H1 (cell line): Measurements from ENCODE around the gene COL25A1. TPM values are rescaled to one million over a fixed set of nuclear protein-coding genes. Genes with fewer than 3 reads are reported as not detected.

Source experiments
- CTCF ChIA-PET: fragments of 300-600 bp; sonication (Branson Sonifier 250); formaldehyde crosslinking; loops from one replicate; lab custom pipeline; 2021; ENCODE audit not compliant: partially characterized antibody; lab: Charles Lee
- POLR2A ChIA-PET: fragments of 300-600 bp; sonication (Branson Sonifier 250); formaldehyde crosslinking; loops from one replicate; lab custom pipeline; 2021; ENCODE audit warnings: inconsistent platforms; ENCODE audit not compliant: partially characterized antibody; lab: Charles Lee
- DNase-seq, 2 experiments: peaks; one replicate each; pipeline versions ENCODE4 v3.0.0 to v3.0.0-alpha.2; 2010 to 2022; ENCODE audit warnings: low spot score in 2 of 2, low read depth in 1 of 2, mixed read lengths in 1 of 2
- FAIRE-seq: peaks from 2 replicates; lab custom pipeline; 2011; peaks lifted over from hg19 to GRCh38; lab: Jason Lieb, UNC
- H2AFZ ChIP-seq: 2 replicates; pipeline ENCODE4 v1.8.1; 2012; ENCODE audit warnings: low read length, inconsistent platforms
- H2AK5ac ChIP-seq: 2 replicates; pipeline ENCODE4 v1.6.1; 2013; ENCODE audit warnings: low read depth, low read length
- H2BK120ac ChIP-seq: replicated peaks from 2 replicates; pipeline ENCODE3; 2013; ENCODE audit warnings: low read depth, low read length, inconsistent platforms
- H2BK12ac ChIP-seq: 2 replicates; pipeline ENCODE4 v1.6.1; 2013; ENCODE audit warnings: low read depth, low read length
- H2BK15ac ChIP-seq: 2 replicates; pipeline ENCODE4 v1.6.1; 2013; ENCODE audit warnings: low read length
- H2BK20ac ChIP-seq: 2 replicates; pipeline ENCODE4 v1.6.1; 2013; ENCODE audit warnings: low read length
- H2BK5ac ChIP-seq: 2 replicates; pipeline ENCODE4 v1.6.1; 2013; ENCODE audit warnings: low read depth, low read length
- H3K14ac ChIP-seq: 2 replicates; pipeline ENCODE4 v1.6.1; 2013; ENCODE audit warnings: inconsistent platforms; ENCODE audit not compliant: insufficient read length
- H3K18ac ChIP-seq: 2 replicates; pipeline ENCODE4 v1.6.1; 2013; ENCODE audit warnings: low read length; ENCODE audit errors: extremely low read depth
- H3K23ac ChIP-seq: 2 replicates; pipeline ENCODE4 v1.6.1; 2013; ENCODE audit warnings: inconsistent platforms; ENCODE audit not compliant: insufficient read length
- H3K23me2 ChIP-seq: 2 replicates; pipeline ENCODE4 v1.6.1; 2013; ENCODE audit warnings: low read depth, low read length
- H3K27ac ChIP-seq: 2 replicates; pipeline ENCODE4 v1.6.1; 2011; ENCODE audit warnings: low read depth, low read length, inconsistent platforms
- H3K27me3 ChIP-seq, 4 experiments: replicated peaks in 1 of 4; 1 replicate in 1 of 4; 2 replicates in 3 of 4; pipeline versions ENCODE4 v1.6.1 to v1.8.1; 2011 to 2013; ENCODE audit warnings: low read length in 3 of 4, mild to moderate bottlenecking in 3 of 4, inconsistent platforms in 2 of 4, mixed read lengths in 2 of 4, moderate library complexity in 1 of 4; ENCODE audit not compliant: control insufficient read depth in 3 of 4, insufficient read depth in 3 of 4; ENCODE audit errors: extremely low read depth in 1 of 4
- H3K36me3 ChIP-seq, 4 experiments: 2 replicates each; pipeline versions ENCODE4 v1.6.1 to v1.8.1; 2011 to 2013; ENCODE audit warnings: mild to moderate bottlenecking in 4 of 4, low read length in 3 of 4, moderate library complexity in 2 of 4, control low read depth in 1 of 4, inconsistent platforms in 1 of 4; ENCODE audit not compliant: insufficient read depth in 4 of 4, control insufficient read depth in 2 of 4
- H3K4ac ChIP-seq: replicated peaks from 2 replicates; pipeline ENCODE3; 2013; ENCODE audit warnings: low read length, low read depth, mixed read lengths, inconsistent platforms; ENCODE audit not compliant: insufficient read length
- H3K4me1 ChIP-seq, 4 experiments: replicated peaks in 1 of 4; 1 replicate in 1 of 4; 2 replicates in 3 of 4; pipeline versions ENCODE4 v1.6.1 to v1.8.1; 2011 to 2013; ENCODE audit warnings: low read length in 3 of 4, inconsistent platforms in 2 of 4, mixed read lengths in 1 of 4; ENCODE audit not compliant: insufficient read depth in 4 of 4, control insufficient read depth in 3 of 4
- H3K4me2 ChIP-seq, 2 experiments: 2 replicates each; pipeline versions ENCODE4 v1.6.1 to v1.8.1; 2011 to 2013; ENCODE audit warnings: low read depth in 2 of 2, low read length in 2 of 2, control low read depth in 1 of 2, inconsistent platforms in 1 of 2, mild to moderate bottlenecking in 1 of 2; ENCODE audit not compliant: insufficient read depth in 1 of 2
- H3K4me3 ChIP-seq, 4 experiments: fragments of 200-600, 300-600 bp in 1 of 4; sonication (generic), shearing (Covaris generic), sonication (Bioruptor Twin) in 1 of 4; 2 replicates each; pipeline versions ENCODE4 v1.5.1 to v1.8.1; 2011 to 2016; ENCODE audit warnings: low read length in 4 of 4, low read depth in 3 of 4, control low read depth in 2 of 4, inconsistent platforms in 2 of 4, mild to moderate bottlenecking in 2 of 4, mixed read lengths in 1 of 4, moderate library complexity in 1 of 4; ENCODE audit not compliant: insufficient read depth in 2 of 4; ENCODE audit errors: extremely low read depth in 1 of 4
- H3K56ac ChIP-seq: replicated peaks from 2 replicates; pipeline ENCODE3; 2013; ENCODE audit warnings: low read depth, mild to moderate bottlenecking, mixed read lengths, low read length, inconsistent platforms; ENCODE audit not compliant: insufficient read length
- H3K79me1 ChIP-seq: 2 replicates; pipeline ENCODE4 v1.6.1; 2013; ENCODE audit warnings: low read depth, low read length, control low read depth
- H3K79me2 ChIP-seq, 2 experiments: 2 replicates each; pipeline versions ENCODE4 v1.6.1 to v1.8.1; 2012 to 2013; ENCODE audit warnings: low read length in 2 of 2, mild to moderate bottlenecking in 2 of 2, inconsistent platforms in 1 of 2; ENCODE audit not compliant: insufficient read depth in 2 of 2, control insufficient read depth in 1 of 2
- H3K9ac ChIP-seq, 4 experiments: replicated peaks in 1 of 4; 1 replicate in 1 of 4; 2 replicates in 3 of 4; pipeline versions ENCODE4 v1.6.1 to v1.8.1; 2011 to 2013; ENCODE audit warnings: low read depth in 3 of 4, low read length in 3 of 4, control low read depth in 2 of 4, mild to moderate bottlenecking in 2 of 4, moderate library complexity in 2 of 4, inconsistent platforms in 1 of 4; ENCODE audit errors: extremely low read depth in 1 of 4
- H3K9me3 ChIP-seq, 2 experiments: 2 replicates each; pipeline versions ENCODE4 v1.6.1 to v1.8.1; 2012 to 2013; ENCODE audit warnings: mild to moderate bottlenecking in 2 of 2, moderate library complexity in 2 of 2, control low read depth in 1 of 2, inconsistent platforms in 1 of 2, low read depth in 1 of 2, low read length in 1 of 2, mixed read lengths in 1 of 2; ENCODE audit not compliant: insufficient read depth in 2 of 2
- H4K20me1 ChIP-seq, 2 experiments: replicated peaks in 1 of 2; 2 replicates each; pipeline versions ENCODE3 to v1.8.1; 2011 to 2013; ENCODE audit warnings: inconsistent platforms in 2 of 2, low read length in 2 of 2, mild to moderate bottlenecking in 1 of 2; ENCODE audit not compliant: insufficient read depth in 2 of 2, control insufficient read depth in 1 of 2
- H4K5ac ChIP-seq: 2 replicates; pipeline ENCODE4 v1.6.1; 2013; ENCODE audit warnings: low read length, low read depth, mixed read lengths, inconsistent platforms; ENCODE audit not compliant: insufficient read length
- H4K8ac ChIP-seq: 2 replicates; pipeline ENCODE4 v1.8.0; 2013; ENCODE audit warnings: mild to moderate bottlenecking, moderate library complexity, low read length, inconsistent platforms; ENCODE audit not compliant: insufficient read depth; ENCODE audit errors: extremely low read depth
- H4K91ac ChIP-seq: replicated peaks from 2 replicates; pipeline ENCODE3; 2013; ENCODE audit warnings: low read length, mixed read lengths, inconsistent platforms; ENCODE audit not compliant: insufficient read length
- CHD2 ChIP-seq: IDR thresholded peaks from 2 replicates; pipeline ENCODE4 v1.6.1; 2012; ENCODE audit warnings: low read length, improper control_type of control experiment
- FOSL1 ChIP-seq: IDR thresholded peaks from 2 replicates; pipeline ENCODE4 v1.6.1; 2011; ENCODE audit warnings: mild to moderate bottlenecking, low read depth, low read length, moderate library complexity; ENCODE audit not compliant: insufficient read depth
- GTF2F1 ChIP-seq: IDR thresholded peaks from 2 replicates; pipeline ENCODE4 v1.6.1; 2012; ENCODE audit warnings: low read depth, low read length, improper control_type of control experiment, borderline replicate concordance
- KDM1A ChIP-seq: fragments of 200-600, 300-600 bp; sonication (generic); IDR thresholded peaks from 2 replicates; pipeline ENCODE4 v1.7.1; 2016; ENCODE audit warnings: mild to moderate bottlenecking, low read length, borderline replicate concordance
- MAFK ChIP-seq: IDR thresholded peaks from 2 replicates; pipeline ENCODE4 v1.6.1; 2012; ENCODE audit warnings: low read depth, mild to moderate bottlenecking, improper control_type of control experiment, low read length
- POU5F1 ChIP-seq: IDR thresholded peaks from 2 replicates; pipeline ENCODE4 v1.6.1; 2011; ENCODE audit warnings: low read depth, mild to moderate bottlenecking, low read length, moderate library complexity
- RBBP5 ChIP-seq: IDR thresholded peaks from 2 replicates; pipeline ENCODE4 v1.7.1; 2012; ENCODE audit warnings: low read depth, mild to moderate bottlenecking, inconsistent platforms, low read length, moderate library complexity, borderline replicate concordance
- RNF2 ChIP-seq: fragments of 200-900, 300-1000 bp; sonication (generic); IDR thresholded peaks from 2 replicates; pipeline ENCODE4 v1.7.1; 2016; ENCODE audit warnings: borderline replicate concordance, low read depth, mild to moderate bottlenecking, antibody characterized with exemption, low read length; ENCODE audit not compliant: poor library complexity, severe bottlenecking; ENCODE audit errors: missing control alignments
- WGBS, 2 experiments: shearing (Covaris generic) in 1 of 2; methylation state at CpG; one replicate each; pipeline versions ENCODE4 v1.1.6 to v1.1.7; 2013 to 2015; ENCODE audit warnings: low lambda C conversion rate in 2 of 2, mixed read lengths in 2 of 2, inconsistent platforms in 1 of 2, low coverage in 1 of 2, missing lambda C conversion rate in 1 of 2; ENCODE audit not compliant: insufficient replicate concordance in 2 of 2, insufficient coverage in 1 of 2, insufficient read length in 1 of 2; ENCODE audit errors: extremely low coverage in 1 of 2, missing lambda C conversion rate in 1 of 2; 5-methylcytosine and 5-hydroxymethylcytosine counted together
- polyA plus RNA-seq, 7 experiments: library from polyadenylated mRNA; depleted of rRNA in 3 of 7; stranded (reverse) in 5 of 7; unstranded in 2 of 7; fragments of >200 nt in 5 of 7; fragments of 200-250 nt in 2 of 7; gene quantifications; 1 replicate in 5 of 7; 2 replicates in 1 of 7; 4 replicates in 1 of 7; pipeline versions ENCODE4 v1.2.1 to v1.2.3, GENCODE V29; 2011 to 2013; ENCODE audit warnings: missing spikeins in 2 of 7, mixed read lengths in 2 of 7
- total RNA-seq: library from RNA; stranded (reverse); fragmentation: NEBNext Ultra II Directional; extraction: Animal tissue kit (Norgen Biotek cat#: 25700); gene quantifications from 2 replicates; pipeline ENCODE4 v1.2.1, GENCODE V29; 2021

COL25A1 gene
- total and polyA plus RNA-seq, 2 of the 8 experiments (the other 6 are each of a cell fraction or from before 2014, with no cell fraction given), result 1.1 to 8.3 TPM

DNA sequence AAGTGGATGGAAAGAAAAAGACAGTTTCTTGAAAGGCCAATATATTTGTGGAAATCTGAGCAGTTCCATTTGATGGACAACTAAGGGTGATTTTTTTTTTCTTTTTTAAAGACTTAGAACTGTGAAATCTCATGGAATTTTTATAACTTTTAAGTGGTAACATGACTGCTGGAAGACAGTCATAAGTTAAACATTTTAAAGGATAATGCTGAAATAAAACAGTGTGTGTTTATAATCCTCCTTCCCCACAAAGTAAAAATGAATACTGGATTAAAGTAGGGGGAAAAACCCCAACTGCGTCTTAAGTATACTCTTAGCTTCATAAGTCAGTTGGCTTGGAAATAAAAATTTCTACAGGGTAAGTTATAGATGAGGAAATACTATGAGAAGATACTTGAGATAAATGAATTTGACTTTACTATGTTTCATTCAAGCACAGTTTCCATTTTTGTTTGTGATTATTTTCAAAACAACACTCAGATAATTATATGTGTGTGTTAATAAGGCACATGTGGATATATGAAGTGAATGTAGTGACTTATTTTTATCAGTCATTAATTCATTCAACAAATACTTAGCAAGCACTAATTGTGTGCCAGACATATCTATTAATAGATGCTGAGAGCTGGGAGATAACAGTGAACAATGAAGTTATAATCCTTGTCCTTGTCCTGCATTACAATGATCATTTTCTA lies 410.4 kb downstream of the COL25A1 start:
- H3K4me1 ChIP-seq, result no peaks in the 10 kb centered on the region
- no peaks in the 10 kb centered on the region for H3K9me3 ChIP-seq
- FAIRE-seq, result no peak
- CTCF ChIA-PET, result interaction anchor here (0.6 kb wide), 1 partner anchor 13 kb away, joined by 3 read pairs; no protein-coding TSS in a partner anchor
- no peak overlapping the region for H3K56ac ChIP-seq
- H3K36me3 ChIP-seq, result no peaks in the 10 kb centered on the region
- no peak overlapping the region for H3K4me3 ChIP-seq
- H2AK5ac ChIP-seq, result no peak overlapping the region
- H4K8ac ChIP-seq, result no peak overlapping the region
- TF ChIP-seq FOSL1 (no peak), KDM1A (no peak), RNF2 (no peak), GTF2F1 (no peak), CHD2 (no peak), MAFK (no peak), POU5F1 (no peak), RBBP5 (no peak)
- no peak overlapping the region for H3K23ac ChIP-seq
- no peak overlapping the region for H4K91ac ChIP-seq
- no peak overlapping the region for H3K27ac ChIP-seq
- no peaks in the 10 kb centered on the region for H3K23me2 ChIP-seq
- H2BK120ac ChIP-seq, result no peak overlapping the region
- H3K4me2 ChIP-seq, result no peak overlapping the region
- H3K4ac ChIP-seq, result no peak overlapping the region
- H3K79me1 ChIP-seq, result no peaks in the 10 kb centered on the region
- no peak overlapping the region for H3K14ac ChIP-seq
- no peak overlapping the region for H2BK12ac ChIP-seq
- H4K20me1 ChIP-seq, result no peaks in the 10 kb centered on the region
- no peak overlapping the region for H2BK5ac ChIP-seq
- H3K79me2 ChIP-seq, result no peaks in the 10 kb centered on the region
- no peak overlapping the region for H3K18ac ChIP-seq
- H2BK20ac ChIP-seq, result no peak overlapping the region
- peaks cover 0 to 1% (median 0%) of the 10 kb centered on the region in 4 experiments; a peak in 1 of 7 replicates for H3K27me3 ChIP-seq
- no peak for DNase-seq
- no peak overlapping the region for H4K5ac ChIP-seq
- H2BK15ac ChIP-seq, result no peak overlapping the region
- no peak overlapping the region for H3K9ac ChIP-seq
- POLR2A ChIA-PET, result no interaction called here
- 95% methylated on average over 1 of the region's 1 CpG; no CpG with 5 or more reads in 1 of the 2 experiments for WGBS, 2 experiments
- no peak overlapping the region for H2AFZ ChIP-seq
